ENCODE data around the gene PTGR3. TPM values are rescaled to one million over a fixed set of nuclear protein-coding genes. Genes with fewer than 3 reads are reported as not detected.

The PTGR3 gene
- total and polyA plus RNA-seq, 2 of the 8 experiments (the other 6 are each of a cell fraction or from before 2014, with no cell fraction given) = 2.0 to 3.6 TPM

- no peaks in the 10 kb centered on the region for H4K20me1 ChIP-seq (replicated peaks in 1 of 2; ENCODE audit: control insufficient read depth in 1 of 2, insufficient read depth in 2 of 2, low read length in 2 of 2)
- DNase-seq (ENCODE audit: low read depth in 1 of 2, low spot score in 2 of 2) = no peak
- H4K8ac ChIP-seq (ENCODE audit: extremely low read depth, insufficient read depth, low read length) = no peak overlapping the region
- ChIA-PET CTCF (ENCODE audit: partially characterized antibody) (interaction anchor here (0.8 to 0.9 kb wide), 2 partner anchors 71 to 546 kb away, joined by 3 to 4 read pairs; no protein-coding TSS in a partner anchor), POLR2A (ENCODE audit: partially characterized antibody) (no interaction called here)
- no peak overlapping the region for H2BK20ac ChIP-seq (ENCODE audit: low read length)
- no peaks in the 10 kb centered on the region for H3K23me2 ChIP-seq (ENCODE audit: low read depth, low read length)
- H3K9me3 ChIP-seq (ENCODE audit: insufficient read depth in 2 of 2, low read depth in 1 of 2, low read length in 1 of 2) = no peaks in the 10 kb centered on the region
- no peak overlapping the region for H2AFZ ChIP-seq (ENCODE audit: low read length)
- no peak overlapping the region for H2BK120ac ChIP-seq (replicated peaks; ENCODE audit: low read depth, low read length)
- H4K91ac ChIP-seq (replicated peaks; ENCODE audit: insufficient read length, low read length) = no peak overlapping the region
- H3K4ac ChIP-seq (replicated peaks; ENCODE audit: insufficient read length, low read depth, low read length) = no peak overlapping the region
- H3K4me1 ChIP-seq (replicated peaks in 1 of 4; ENCODE audit: control insufficient read depth in 3 of 4, insufficient read depth in 4 of 4, low read length in 3 of 4) = peaks cover 0 to 5% (median 0%) of the 10 kb centered on the region in 4 experiments; a peak in 2 of 7 replicates
- no peak overlapping the region for H2BK15ac ChIP-seq (ENCODE audit: low read length)
- H4K5ac ChIP-seq (ENCODE audit: insufficient read length, low read depth, low read length) = no peak overlapping the region
- no peaks in the 10 kb centered on the region for H3K79me2 ChIP-seq (ENCODE audit: control insufficient read depth in 1 of 2, insufficient read depth in 2 of 2, low read length in 2 of 2)
- no peak overlapping the region for H2AK5ac ChIP-seq (ENCODE audit: low read depth, low read length)
- no peak overlapping the region for H3K14ac ChIP-seq (ENCODE audit: insufficient read length)
- H2BK12ac ChIP-seq (ENCODE audit: low read depth, low read length) = no peak overlapping the region
- no peak overlapping the region for H3K27ac ChIP-seq (ENCODE audit: low read depth, low read length)
- WGBS, 2 experiments (ENCODE audit: extremely low coverage in 1 of 2, insufficient coverage in 1 of 2, insufficient read length in 1 of 2, insufficient replicate concordance in 2 of 2, low coverage in 1 of 2, low lambda C conversion rate in 2 of 2, missing lambda C conversion rate in 1 of 2) = 86% methylated on average over 9 of the region's 9 CpGs; no CpG with 5 or more reads in 1 of the 2 experiments
- no peak overlapping the region for H3K56ac ChIP-seq (replicated peaks; ENCODE audit: insufficient read length, low read depth, low read length)
- no peak overlapping the region for H3K18ac ChIP-seq (ENCODE audit: extremely low read depth, low read length)
- H3K79me1 ChIP-seq (ENCODE audit: low read depth, low read length) = no peaks in the 10 kb centered on the region
- no peak overlapping the region for H3K4me3 ChIP-seq (ENCODE audit: extremely low read depth in 1 of 4, insufficient read depth in 2 of 4, low read depth in 3 of 4, low read length in 4 of 4)
- H3K4me2 ChIP-seq (ENCODE audit: insufficient read depth in 1 of 2, low read depth in 2 of 2, low read length in 2 of 2) = no peak overlapping the region
- no peaks in the 10 kb centered on the region for H3K36me3 ChIP-seq (ENCODE audit: control insufficient read depth in 2 of 4, insufficient read depth in 4 of 4, low read length in 3 of 4)
- no peak overlapping the region for H2BK5ac ChIP-seq (ENCODE audit: low read depth, low read length)
- no peak overlapping the region for H3K23ac ChIP-seq (ENCODE audit: insufficient read length)
- no peak for TF ChIP-seq ASH2L (IDR thresholded peaks at IDR 0.05; ENCODE audit: low read length)
- H3K27me3 ChIP-seq (replicated peaks in 1 of 4; ENCODE audit: control insufficient read depth in 3 of 4, extremely low read depth in 1 of 4, insufficient read depth in 3 of 4, low read length in 3 of 4) = no peaks in the 10 kb centered on the region
- FAIRE-seq = no peak
- H3K9ac ChIP-seq (replicated peaks in 1 of 4; ENCODE audit: extremely low read depth in 1 of 4, low read depth in 3 of 4, low read length in 3 of 4) = no peak overlapping the region
Measured at GRCh38 chr18:75169411-75169810, 39.5 kb downstream of the PTGR3 start.

Data from H1 (cell line).